PC-9 (cell line): ENCODE results near the gene GBA2. TPM values are rescaled to one million over a fixed set of nuclear protein-coding genes. Genes with fewer than 3 reads are reported as not detected.

Experiments used
- BruUV-seq: library from RNA; stranded (reverse); fragments of 400-500 nt; replicated peaks from 2 replicates; lab custom pipeline; 2021; lab: Mats Ljungman, UMichigan
- CTCF ChIA-PET: fragments of 300-600 bp; sonication (Branson Sonifier 250); formaldehyde crosslinking; loops from one replicate; lab custom pipeline; 2022; ENCODE audit warnings: antibody characterized with exemption; lab: Charles Lee
- POLR2A ChIA-PET: fragments of 300-600 bp; sonication (Branson Sonifier 250); formaldehyde crosslinking; loops from one replicate; lab custom pipeline; 2022; ENCODE audit warnings: antibody characterized with exemption; ENCODE audit not compliant: unreplicated experiment; lab: Charles Lee
- DNase-seq, 2 experiments: peaks; one replicate each; pipeline versions ENCODE4 v3.0.0 to v3.0.0-alpha.2; 2015 to 2022; ENCODE audit warnings: mixed read lengths in 1 of 2
- H2AFZ ChIP-seq: fragments of 200-600 bp; sonication (generic); 2 replicates; pipeline ENCODE4 v1.8.1; 2017; ENCODE audit warnings: antibody characterized with exemption
- H3F3A ChIP-seq: fragments of 200-600 bp; sonication (generic); 2 replicates; pipeline ENCODE4 v1.8.1; 2017; ENCODE audit warnings: antibody characterized with exemption, mild to moderate bottlenecking, low read depth; ENCODE audit not compliant: insufficient read depth
- H3K27ac ChIP-seq: fragments of 200-600 bp; sonication (generic); 2 replicates; pipeline ENCODE4 v1.6.1; 2016; ENCODE audit warnings: mixed run types
- H3K27me3 ChIP-seq: fragments of 200-600 bp; sonication (generic); 2 replicates; pipeline ENCODE4 v1.6.1; 2016; ENCODE audit warnings: low read depth, mixed run types; ENCODE audit not compliant: insufficient read depth
- H3K36me3 ChIP-seq: fragments of 200-600 bp; sonication (generic); 2 replicates; pipeline ENCODE4 v1.6.1; 2016; ENCODE audit warnings: low read depth, mixed run types
- H3K4me1 ChIP-seq: fragments of 200-600 bp; sonication (generic); replicated peaks from 2 replicates; pipeline ENCODE4 v1.6.1; 2016; ENCODE audit warnings: mixed run types; ENCODE audit not compliant: insufficient read depth
- H3K4me2 ChIP-seq: fragments of 200-600 bp; sonication (generic); 2 replicates; pipeline ENCODE4 v1.6.1; 2017; ENCODE audit warnings: mixed run types
- H3K4me3 ChIP-seq: fragments of 200-600 bp; sonication (generic); 2 replicates; pipeline ENCODE4 v1.6.1; 2016; ENCODE audit warnings: mixed run types
- H3K79me2 ChIP-seq: fragments of 200-600 bp; sonication (generic); 2 replicates; pipeline ENCODE4 v1.6.1; 2017; ENCODE audit warnings: low read depth, mixed run types
- H3K9me2 ChIP-seq: fragments of 200-600 bp; sonication (generic); 2 replicates; pipeline ENCODE4 v1.8.1; 2017; ENCODE audit warnings: mild to moderate bottlenecking; ENCODE audit not compliant: insufficient read depth
- H3K9me3 ChIP-seq: fragments of 200-600 bp; sonication (generic); 2 replicates; pipeline ENCODE4 v1.8.1; 2016; ENCODE audit warnings: low read depth; ENCODE audit not compliant: insufficient read depth
- H4K20me1 ChIP-seq: fragments of 200-600 bp; sonication (generic); 2 replicates; pipeline ENCODE4 v1.8.1; 2017; ENCODE audit not compliant: insufficient read depth
- EZH2 ChIP-seq: fragments of 200-600 bp; sonication (generic); IDR thresholded peaks from 2 replicates; pipeline ENCODE4 v1.8.0; 2017; ENCODE audit warnings: antibody characterized with exemption, low read depth
- intact Hi-C: fragments of 100-400 bp; cut with micrococcal nuclease; formaldehyde crosslinking; loops from one replicate; pipeline ENCODE4 v1.10.0; 2022; ENCODE audit not compliant: unreplicated experiment
- total RNA-seq: library from RNA; stranded (reverse); gene quantifications from 2 replicates; pipeline ENCODE4 v1.2.3, GENCODE V29; 2021
- TF ChIP-seq, protein P1 (sequence below): fragments of 200-600 bp; sonication (generic); conservative IDR thresholded peaks from 2 replicates; pipeline ENCODE4 v1.6.1; 2017; ENCODE audit warnings: mixed run types, antibody characterized with exemption, mild to moderate bottlenecking, moderate library complexity

The GBA2 gene
- total RNA-seq, 1 experiment from 2014 or later, result 29.6 TPM

DNA sequence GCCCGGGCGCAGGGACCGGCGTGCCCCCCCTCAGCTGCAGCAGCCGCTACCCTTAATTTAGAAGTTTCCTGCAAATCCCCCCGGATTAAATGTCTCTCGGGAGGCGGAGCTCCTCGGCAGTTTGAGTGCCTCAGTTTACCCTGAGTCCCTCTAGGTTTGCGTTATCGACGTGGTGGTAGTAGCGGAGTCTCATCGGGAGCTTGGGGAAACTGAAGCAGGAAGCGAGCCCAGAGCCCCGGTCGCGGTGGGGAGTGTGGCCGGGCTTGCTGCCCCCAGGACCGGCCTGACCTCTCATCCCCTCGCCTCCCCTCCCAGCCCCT, 58.8 kb downstream of the GBA2 start:
- Histone ChIP-seq H3K4me2 (peak overlapping the region; percentile 74), H3K9me3 (no peaks in the 10 kb centered on the region), H3K36me3 (no peaks in the 10 kb centered on the region), H2AFZ (no peak overlapping the region), H3K27me3 (no peaks in the 10 kb centered on the region), H3K9me2 (no peaks in the 10 kb centered on the region), H3K4me1 (peaks cover 21% of the 10 kb centered on the region), H3K27ac (no peak overlapping the region), H3K79me2 (no peaks in the 10 kb centered on the region), H3F3A (peaks cover 14% of the 10 kb centered on the region; the same call in 1 of the 2 replicates), H4K20me1 (no peaks in the 10 kb centered on the region), H3K4me3 (peak overlapping the region; percentile 77)
- no TSS peak for BruUV-seq
- TF ChIP-seq, protein P1, sequence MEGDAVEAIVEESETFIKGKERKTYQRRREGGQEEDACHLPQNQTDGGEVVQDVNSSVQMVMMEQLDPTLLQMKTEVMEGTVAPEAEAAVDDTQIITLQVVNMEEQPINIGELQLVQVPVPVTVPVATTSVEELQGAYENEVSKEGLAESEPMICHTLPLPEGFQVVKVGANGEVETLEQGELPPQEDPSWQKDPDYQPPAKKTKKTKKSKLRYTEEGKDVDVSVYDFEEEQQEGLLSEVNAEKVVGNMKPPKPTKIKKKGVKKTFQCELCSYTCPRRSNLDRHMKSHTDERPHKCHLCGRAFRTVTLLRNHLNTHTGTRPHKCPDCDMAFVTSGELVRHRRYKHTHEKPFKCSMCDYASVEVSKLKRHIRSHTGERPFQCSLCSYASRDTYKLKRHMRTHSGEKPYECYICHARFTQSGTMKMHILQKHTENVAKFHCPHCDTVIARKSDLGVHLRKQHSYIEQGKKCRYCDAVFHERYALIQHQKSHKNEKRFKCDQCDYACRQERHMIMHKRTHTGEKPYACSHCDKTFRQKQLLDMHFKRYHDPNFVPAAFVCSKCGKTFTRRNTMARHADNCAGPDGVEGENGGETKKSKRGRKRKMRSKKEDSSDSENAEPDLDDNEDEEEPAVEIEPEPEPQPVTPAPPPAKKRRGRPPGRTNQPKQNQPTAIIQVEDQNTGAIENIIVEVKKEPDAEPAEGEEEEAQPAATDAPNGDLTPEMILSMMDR, result no peak
- TF ChIP-seq EZH2, result no peak
- DNase-seq, result no peak
- intact Hi-C loops, result no loop called here
- ChIA-PET CTCF (interaction anchor here (1.4 kb wide), 1 partner anchor 17 kb away, joined by 6 read pairs; the partner anchor contains the start of gene CA9), POLR2A (no interaction called here)

- DNase-seq, result no peak
- H3K4me2 ChIP-seq, result peak within 1 kb of the TSS; percentile 74
- POLR2A ChIA-PET, result no interaction called here
- peak within 1 kb of the TSS; percentile 92 for H2AFZ ChIP-seq
- CTCF ChIA-PET, result interaction anchor here (0.6 to 1.4 kb wide), 2 partner anchors 16 to 32 kb away, joined by 6 read pairs; partner anchors contain the start of genes CA9 and RMRP
- no peaks in the 10 kb centered on the region for H3K79me2 ChIP-seq
- H3K4me1 ChIP-seq, result peaks cover 21% of the 10 kb centered on the region
- H3K27me3 ChIP-seq, result no peaks in the 10 kb centered on the region
- H3F3A ChIP-seq, result peaks cover 14% of the 10 kb centered on the region; the same call in 1 of the 2 replicates
- intact Hi-C loops, result no loop called here
- H3K4me3 ChIP-seq, result peak within 1 kb of the TSS; percentile 77
- no peaks in the 10 kb centered on the region for H4K20me1 ChIP-seq
- BruUV-seq, result TSS peak; percentile 18
- peak within 1 kb of the TSS; percentile 75 for H3K27ac ChIP-seq
- H3K36me3 ChIP-seq, result no peaks in the 10 kb centered on the region
- no peaks in the 10 kb centered on the region for H3K9me3 ChIP-seq
- TF ChIP-seq, protein P1, result no peak
- TF ChIP-seq EZH2, result no peak
- no peaks in the 10 kb centered on the region for H3K9me2 ChIP-seq
Measured at GRCh38 chr9:35689542-35690293, 59.3 kb downstream of the GBA2 start, which contains the start of gene TPM2. Gene TPM2 (minus strand): TSS chr9:35689925. CDS start chr9:35689817, 108 bp downstream.

GRCh38 chr9:35688558-35689541, 60.2 kb downstream of the GBA2 start:
- no peaks in the 10 kb centered on the region for H3K9me2 ChIP-seq
- no TSS peak for BruUV-seq
- DNase-seq, result peak in 1 of 2 experiments; percentile 77

More at GRCh38 chr9:35688558-35689541, 60.2 kb downstream of the GBA2 start:
- Histone ChIP-seq H3K27ac (peak overlapping the region; percentile 75), H3F3A (peaks cover 14% of the 10 kb centered on the region; the same call in 1 of the 2 replicates), H3K4me2 (peak overlapping the region; percentile 74), H3K4me3 (peak overlapping the region; percentile 33; the same call in 1 of the 2 replicates), H3K9me3 (no peaks in the 10 kb centered on the region), H2AFZ (no peak overlapping the region), H4K20me1 (no peaks in the 10 kb centered on the region), H3K27me3 (no peaks in the 10 kb centered on the region), H3K4me1 (peaks cover 21% of the 10 kb centered on the region), H3K79me2 (no peaks in the 10 kb centered on the region), H3K36me3 (no peaks in the 10 kb centered on the region)
- TF ChIP-seq, protein P1, result no peak
- no peak for TF ChIP-seq EZH2
- CTCF ChIA-PET, result interaction anchor here (0.6 to 0.7 kb wide), 2 partner anchors 31 to 123 kb away, joined by 3 to 6 read pairs; partner anchors contain the start of genes RMRP and SPAG8
- intact Hi-C loops, result no loop called here
- POLR2A ChIA-PET, result interaction anchor here (0.6 kb wide), 1 partner anchor 8 kb away, joined by 4 read pairs; no protein-coding TSS in a partner anchor
